GM03348 (cell line): ENCODE data around the gene PCBP3.
"Not testable (repeated sequence)": the region's sequence is repeated elsewhere in the genome, so short reads cannot be mapped to it uniquely, and the experiment has no call there.

ENCODE experiments used
- DNase-seq: peaks from one replicate; pipeline ENCODE4 v3.0.0; 2012; ENCODE audit warnings: low spot score

Gene PCBP3

DNA sequence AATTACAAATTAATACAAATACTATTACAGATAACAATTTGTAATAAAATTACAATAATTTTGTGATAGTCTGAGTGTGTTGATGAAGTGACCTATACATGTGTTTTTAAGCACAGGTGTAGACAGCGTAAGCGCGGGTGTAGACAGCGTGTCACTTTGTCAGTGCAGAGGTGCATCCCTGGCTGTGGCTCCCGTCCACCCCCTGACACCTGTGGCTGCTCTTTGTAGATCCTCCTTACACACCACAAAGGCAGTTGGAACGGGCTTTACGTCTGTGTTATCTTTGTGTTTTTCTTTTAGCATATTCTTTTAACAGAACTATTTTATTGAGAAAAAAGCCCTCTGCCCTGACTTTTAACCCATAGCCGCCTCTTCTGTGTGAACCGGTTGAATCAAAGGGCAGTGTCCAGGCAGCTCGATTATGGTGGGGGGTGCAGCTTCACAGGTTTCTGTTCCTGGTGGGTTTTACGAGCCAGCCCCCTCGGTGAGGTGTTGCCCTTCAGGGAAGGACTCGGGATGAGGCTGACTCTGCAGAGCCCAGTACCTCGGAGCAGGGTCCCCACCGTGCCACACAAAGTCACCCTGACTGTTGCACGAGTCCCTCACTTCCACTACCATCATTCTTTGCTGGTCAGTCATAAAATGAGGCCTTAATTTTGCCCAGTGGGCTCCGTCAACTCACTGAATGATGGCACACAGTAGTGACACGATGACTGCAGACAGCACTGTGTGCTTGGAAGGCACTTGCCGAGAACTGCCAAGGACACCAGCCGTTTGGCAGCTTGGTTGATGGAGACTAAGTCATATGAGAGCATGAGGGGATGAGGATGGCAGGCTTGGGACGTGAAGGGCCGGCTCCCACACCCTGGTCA lies 251.6 kb downstream of the PCBP3 start:
- no peak for DNase-seq

DNA sequence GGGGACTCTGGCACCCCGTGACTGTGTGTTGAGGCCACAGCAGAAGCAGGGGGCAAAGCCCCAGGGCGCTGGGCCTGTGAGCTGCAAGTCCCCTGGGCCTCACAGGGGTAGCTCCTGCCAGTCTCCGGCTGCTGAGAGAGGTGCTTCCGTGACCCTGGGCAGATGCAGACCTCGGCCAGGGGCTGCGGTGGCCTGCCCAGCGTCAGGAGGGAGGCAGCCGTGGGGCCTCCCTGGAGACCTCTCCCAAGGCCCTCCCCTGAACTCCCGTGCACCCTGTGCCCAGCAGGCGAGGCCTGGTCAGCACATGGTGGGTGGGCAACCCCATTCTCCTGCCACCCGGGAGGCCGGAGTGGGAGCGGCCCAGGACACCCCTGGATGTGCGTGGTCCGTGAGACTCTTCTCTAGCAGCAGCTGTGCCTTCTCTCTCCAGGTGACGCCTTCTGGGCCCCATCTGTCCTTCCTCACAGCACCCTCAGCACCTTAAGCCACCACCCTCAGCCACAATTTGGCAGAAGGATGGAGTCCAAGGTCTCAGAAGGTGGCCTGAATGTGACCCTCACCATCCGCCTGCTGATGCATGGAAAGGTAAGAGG lies 252.3 kb downstream of the PCBP3 start:
- no peak for DNase-seq

GRCh38 chr21:45896431-45896830 lies 252.9 kb downstream of the PCBP3 start:
- not testable (repeated sequence) for DNase-seq

DNA sequence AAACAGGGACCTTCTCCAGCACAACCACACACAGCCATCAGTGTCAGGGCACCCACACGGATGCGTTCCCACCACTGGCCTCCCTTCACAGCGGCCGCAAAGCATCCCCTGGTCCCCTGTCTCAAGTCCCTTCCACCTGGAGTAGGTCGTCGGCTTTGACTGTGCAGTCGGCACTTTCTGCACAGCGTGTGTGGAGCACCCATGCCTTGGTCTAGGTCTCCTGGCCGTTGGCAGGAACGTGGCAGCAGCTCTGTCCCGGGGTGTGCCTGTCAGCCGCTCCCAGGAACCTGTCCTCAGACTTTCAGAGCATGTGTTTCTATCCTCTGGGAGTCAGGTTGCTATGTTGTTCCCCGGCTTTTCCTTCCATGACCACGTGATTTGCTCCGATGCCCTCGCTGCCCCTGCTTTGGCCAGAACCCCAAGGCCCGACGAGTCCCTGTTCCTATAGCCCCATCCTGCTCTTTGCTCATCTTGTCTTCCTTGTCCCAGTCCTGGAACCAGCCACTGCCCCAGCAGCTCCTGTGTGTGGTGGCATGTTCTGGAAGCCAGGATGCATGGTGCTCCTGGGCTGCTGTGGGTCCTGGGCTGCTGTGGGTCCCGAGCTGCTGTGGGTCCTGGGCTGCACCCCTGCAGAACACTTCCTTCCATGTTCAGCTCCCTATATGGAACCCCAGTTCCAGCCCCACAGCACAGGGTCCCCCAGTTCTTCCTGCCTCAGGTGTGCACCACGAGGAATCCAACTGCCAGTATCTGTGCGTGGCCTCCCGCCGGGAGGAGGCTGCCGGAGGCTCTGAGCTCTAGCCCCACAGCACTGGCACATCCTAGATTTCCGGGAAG lies 253.9 kb downstream of the PCBP3 start:
- no peak for DNase-seq

- no peak for DNase-seq
Observed at GRCh38 chr21:45898028-45898350, 254.5 kb downstream of the PCBP3 start.

GRCh38 chr21:45898781-45899180 lies 255.3 kb downstream of the PCBP3 start:
- DNase-seq = no peak

DNA sequence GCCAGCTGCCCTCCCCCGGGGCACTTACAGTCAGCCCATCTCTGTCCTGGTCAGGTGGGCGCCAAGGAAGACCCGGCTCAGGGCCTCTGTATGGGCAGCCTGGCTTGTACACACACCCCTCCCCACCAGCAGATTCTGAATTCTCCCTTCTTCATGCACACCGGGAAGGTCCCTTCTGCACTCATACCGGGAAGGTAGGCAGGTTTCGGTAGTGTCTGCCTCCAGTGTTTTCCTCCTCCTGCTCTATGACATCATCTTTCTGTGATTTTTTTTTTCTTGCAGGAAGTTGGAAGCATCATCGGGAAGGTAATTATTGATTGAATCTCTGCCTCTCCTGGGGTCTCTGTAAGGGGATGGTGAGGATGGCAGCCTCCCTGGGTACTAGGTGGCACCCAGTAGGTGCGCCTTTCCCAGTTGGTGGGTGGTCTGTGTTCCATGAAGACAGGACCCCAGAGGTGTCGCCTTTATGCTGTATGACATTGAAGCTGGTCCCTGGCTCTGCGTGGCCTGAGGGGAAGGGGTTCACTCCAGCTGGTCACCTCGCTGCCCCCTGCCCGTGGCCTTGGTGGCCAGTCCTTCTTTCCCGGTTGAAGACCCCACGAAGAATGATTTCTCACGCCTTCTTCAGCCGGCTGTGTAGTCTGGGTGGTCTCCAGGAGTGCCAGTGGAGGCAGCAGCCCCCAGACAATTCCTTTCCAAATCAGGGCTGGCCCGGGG lies 255.9 kb downstream of the PCBP3 start:
- DNase-seq = no peak

- DNase-seq = no peak
Observed at GRCh38 chr21:45900034-45900868, 256.7 kb downstream of the PCBP3 start.

- no peak for DNase-seq
Observed at GRCh38 chr21:45901061-45901690, 257.7 kb downstream of the PCBP3 start.

GRCh38 chr21:45902292-45902995 lies 258.9 kb downstream of the PCBP3 start:
- no peak for DNase-seq

DNA sequence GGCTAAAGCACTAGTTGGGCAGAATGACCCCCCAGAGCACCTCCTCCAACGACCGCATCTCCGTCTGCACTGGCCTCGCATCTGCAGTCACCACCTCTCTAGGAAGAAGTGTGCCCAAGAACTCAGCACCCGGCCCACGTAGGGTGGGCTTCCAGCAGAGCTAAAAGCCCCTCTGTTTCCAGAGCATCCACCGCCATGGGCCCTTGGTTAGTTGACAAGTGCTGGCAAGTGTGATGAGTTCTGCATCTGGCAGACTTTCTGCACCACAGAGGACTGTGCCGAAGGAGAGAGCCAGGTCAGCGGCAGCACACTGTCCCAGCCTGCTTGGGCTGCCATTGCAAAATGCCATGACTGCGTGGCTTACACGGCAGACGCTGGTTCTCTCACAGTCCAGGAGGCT lies 261.7 kb downstream of the PCBP3 start:
- no peak for DNase-seq

DNA sequence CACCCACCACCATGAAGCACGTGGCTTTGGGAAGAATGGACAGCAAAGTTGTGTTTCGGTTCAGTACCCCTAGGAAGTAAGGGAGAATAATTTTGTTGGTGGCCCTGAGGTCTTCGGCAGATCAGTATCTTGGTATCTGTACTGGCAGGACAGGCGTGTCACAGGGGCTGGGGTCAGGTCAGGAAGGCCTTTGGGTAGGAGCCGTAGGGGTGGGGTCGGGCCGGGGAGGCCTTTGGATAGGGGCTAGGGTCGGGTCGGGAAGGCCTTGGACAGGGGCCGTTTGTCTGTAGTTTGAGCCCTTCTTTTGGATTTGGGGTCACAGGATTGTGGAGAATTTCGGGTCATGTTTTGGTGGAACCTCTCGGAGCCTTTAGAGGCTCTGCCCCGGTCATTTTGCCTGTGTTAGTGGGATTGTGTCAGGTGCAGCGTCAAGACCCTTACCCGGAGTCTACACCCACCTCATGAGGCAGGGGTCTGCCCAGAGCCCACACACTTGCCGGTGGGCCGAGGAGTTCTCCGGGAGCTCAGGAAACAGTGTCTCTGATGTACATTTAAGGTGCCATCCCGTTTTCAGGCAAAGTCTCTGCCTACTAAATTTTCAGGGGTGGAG lies 262.8 kb downstream of the PCBP3 start:
- DNase-seq = no peak

DNA sequence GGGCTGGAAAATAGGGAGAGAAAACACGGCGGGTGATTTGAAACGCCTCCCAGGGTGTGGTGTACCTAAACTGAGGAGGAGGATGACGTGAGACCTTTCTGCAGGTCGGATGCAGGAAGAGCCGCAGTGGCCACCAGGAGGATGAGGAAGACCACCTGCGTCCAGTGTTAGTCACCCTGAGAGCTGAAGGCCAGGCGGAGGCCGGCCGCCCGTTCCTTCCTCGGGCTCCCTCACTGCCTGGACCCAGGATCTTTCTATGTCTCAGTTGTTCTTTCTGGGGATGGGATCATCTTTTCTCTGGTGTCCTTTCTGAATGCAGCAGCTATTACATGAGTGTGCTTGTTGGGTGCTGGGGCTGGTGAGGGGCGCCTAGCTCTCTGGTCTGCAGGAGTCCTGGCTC lies 263.3 kb downstream of the PCBP3 start:
- no peak for DNase-seq

- DNase-seq = no peak
Observed at GRCh38 chr21:45908536-45909237, 265.2 kb downstream of the PCBP3 start.

DNA sequence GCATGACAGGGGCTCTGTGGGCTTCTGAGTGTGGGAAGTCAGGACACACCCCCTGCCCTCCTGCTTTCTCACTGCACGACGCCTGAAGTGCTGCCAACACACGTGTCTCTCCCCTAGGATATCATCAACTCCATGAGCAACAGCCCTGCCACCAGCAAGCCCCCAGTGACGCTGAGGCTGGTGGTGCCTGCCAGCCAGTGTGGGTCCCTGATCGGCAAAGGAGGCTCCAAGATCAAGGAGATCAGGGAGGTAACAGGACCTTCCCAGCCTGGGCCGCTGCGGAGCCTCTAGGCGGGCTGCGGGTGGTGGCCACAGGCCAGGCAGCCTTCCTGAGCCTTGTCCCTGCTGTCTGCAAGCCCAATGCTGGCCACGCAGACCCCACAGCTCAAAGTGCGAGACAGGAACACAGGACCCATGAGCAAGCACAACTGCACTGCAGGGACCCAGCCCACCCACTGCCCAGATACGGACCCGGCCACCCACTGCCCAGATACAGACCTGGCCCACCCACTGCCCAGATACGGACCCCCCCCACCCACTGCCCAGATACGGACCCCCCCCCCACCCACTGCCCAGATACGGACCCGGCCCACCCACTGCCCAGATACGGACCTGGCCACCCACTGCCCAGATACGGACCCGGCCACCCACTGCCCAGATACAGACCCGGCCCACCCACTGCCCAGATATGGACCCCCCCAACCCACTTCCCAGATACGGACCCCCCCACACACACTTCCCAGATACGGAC lies 265.9 kb downstream of the PCBP3 start:
- no peak for DNase-seq

DNA sequence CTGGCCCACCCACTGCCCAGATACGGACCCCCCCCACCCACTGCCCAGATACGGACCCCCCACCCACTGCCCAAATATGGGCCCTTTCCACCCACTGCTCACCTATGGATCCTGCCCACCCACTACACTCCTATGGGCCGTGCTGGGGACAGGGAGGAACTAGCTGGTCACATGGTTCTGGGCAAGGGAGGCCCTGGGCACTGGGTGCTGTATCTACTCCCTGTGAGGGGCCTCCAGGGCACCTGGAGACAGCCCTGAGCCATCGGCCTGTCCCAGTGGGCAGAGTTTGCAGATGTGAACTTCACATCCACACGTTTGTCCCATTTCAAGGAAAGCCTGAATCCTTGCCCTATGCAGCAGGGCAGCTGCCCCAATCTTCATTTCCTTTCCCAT lies 266.6 kb downstream of the PCBP3 start:
- DNase-seq = no peak

DNA sequence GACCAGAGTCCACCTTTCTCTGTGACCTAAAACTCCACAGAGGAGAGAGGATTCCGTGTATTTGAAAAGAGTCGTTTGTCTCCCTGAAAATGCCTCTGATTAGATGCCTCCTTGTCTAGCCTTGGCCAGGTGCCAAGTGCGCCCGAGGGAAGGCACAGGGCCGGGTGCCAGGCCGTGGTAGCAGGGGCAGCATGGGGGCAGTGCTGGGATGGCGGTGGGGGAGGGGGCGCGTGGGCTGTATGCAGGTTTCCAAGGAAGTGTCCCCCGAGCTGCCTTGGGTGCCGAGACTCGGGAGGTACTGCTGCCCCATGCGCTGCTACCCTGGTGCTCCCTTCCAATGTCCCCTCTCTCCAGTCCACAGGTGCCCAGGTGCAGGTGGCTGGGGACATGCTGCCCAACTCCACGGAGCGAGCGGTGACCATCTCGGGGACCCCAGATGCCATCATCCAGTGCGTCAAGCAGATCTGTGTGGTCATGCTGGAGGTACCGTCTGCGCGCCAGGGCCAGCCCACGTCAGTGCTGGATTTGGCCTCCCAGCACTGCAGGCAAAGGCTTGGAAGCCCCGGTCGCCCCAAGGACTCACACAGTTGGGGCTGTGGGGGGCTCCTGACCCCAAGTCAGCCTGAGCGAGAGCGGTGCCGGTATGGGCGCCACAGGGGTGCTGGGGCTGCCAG lies 267.2 kb downstream of the PCBP3 start:
- no peak for DNase-seq

GRCh38 chr21:45911806-45912325 lies 268.3 kb downstream of the PCBP3 start:
- no peak for DNase-seq
